Glomerular visceral epithelial cell (primary cell): Measurements from ENCODE around the gene WDR82.
A peak's percentile ranks its signal among the peaks of the same experiment; 100 is the strongest.

Experiments used
- DNase-seq: peaks from one replicate; pipeline ENCODE4 v3.0.0-alpha.2; 2016; ENCODE audit errors: extremely low spot score

Gene WDR82

DNA sequence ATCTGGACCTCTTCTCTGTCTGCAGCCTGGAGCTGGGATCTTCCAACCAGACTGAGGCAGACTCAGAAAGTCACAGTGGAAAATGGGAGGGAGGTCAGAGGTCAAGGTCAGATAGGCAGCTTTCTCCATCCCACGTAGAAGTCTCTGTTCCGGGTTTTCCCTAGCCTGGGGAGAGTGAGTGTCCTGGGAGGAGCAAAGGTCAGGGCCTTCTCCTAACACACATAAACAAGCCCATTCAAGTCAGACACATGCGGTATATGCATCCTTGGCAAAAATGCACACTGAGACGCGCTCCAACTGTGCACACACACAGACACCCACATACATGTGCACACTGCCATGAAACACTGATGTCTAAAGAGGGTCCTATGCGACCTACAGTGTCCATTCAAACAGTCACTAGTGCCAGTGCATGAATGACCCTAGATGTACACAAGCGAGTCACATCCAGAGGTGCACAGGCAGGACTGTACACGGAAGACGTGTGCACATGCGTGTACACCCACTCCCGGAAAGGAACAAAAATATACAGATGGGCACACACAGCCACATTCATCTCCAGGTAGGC, 40.2 kb downstream of the WDR82 start:
- DNase-seq: no peak

DNA sequence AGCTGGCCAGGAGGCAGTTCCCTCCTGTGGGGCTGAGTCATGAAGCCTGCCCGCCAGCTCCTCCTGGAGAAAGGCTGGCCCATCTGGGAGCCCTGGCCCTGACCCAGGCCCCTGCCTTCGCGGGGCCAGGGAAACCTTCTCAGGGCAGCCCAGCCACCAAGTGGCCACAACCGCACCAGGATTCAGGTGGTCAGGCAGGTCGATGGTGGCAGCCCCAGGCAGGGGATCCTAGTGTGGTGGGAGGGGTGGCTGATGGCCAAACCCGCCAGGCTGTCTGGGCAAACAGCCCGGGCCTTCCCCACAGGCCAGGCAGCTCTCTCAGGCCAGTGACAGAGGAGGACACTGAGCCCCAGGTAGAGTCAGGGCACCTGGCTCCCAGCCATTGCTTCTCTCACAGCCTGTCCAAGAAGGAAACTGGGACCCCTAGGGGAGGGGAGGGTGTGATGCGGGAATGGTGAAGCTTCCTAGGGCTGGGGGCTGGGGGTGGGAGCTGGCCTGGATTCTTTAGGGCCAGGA, 40.7 kb downstream of the WDR82 start:
- peak; percentile 96 for DNase-seq

- DNase-seq: no peak
Measured at GRCh38 chr3:52237006-52237656, 41.3 kb downstream of the WDR82 start.

- DNase-seq: no peak
Measured at GRCh38 chr3:52236424-52236886, 42.0 kb downstream of the WDR82 start.

DNA sequence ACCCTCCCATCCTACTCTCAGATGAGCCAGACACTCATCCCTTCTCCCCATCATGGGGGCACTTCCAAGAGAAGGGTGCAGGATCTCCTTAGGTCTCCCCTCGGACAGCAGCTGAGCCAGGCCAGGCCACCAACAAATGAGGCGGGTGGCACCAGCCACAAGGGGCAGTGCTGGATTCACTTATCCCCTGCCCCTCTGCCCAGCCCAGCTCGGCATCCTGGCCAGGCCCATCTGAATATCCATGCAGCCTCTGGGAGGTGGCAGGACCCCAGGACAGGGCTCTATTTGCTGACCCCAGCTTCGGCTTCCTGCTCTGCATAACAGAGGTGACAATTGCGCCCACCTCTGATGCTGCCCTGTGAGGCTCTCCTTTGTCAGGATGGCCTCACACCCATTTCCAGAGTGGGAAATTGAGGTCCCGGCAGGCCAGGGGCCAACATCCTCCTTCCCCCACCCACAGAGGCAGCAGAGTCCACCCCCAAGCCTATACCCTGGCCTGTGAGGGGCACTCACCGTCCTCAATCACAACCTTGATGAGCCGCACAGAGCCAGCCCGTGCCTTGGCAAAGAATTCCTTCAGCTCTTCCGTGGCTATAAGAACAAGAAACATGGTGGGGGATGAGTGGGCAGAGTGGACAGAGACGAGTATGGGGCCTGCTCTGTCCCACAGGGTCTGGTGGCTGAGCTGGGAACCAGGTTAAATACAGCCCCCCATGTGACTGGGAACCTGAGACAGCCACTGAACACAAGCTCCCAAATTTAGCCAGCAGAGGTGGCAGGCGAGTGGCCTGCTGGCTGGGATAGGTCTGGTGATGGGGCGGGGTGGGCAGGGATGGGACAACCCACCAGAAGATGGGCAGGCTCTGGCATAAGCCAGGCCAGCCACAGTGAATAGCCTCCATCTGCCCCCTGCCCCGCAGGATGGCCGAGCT, 43.7 kb downstream of the WDR82 start:
- no peak for DNase-seq

- DNase-seq: no peak
Measured at GRCh38 chr3:52233968-52234367, 44.5 kb downstream of the WDR82 start.

GRCh38 chr3:52233108-52233591, 45.3 kb downstream of the WDR82 start:
- DNase-seq: no peak

DNA sequence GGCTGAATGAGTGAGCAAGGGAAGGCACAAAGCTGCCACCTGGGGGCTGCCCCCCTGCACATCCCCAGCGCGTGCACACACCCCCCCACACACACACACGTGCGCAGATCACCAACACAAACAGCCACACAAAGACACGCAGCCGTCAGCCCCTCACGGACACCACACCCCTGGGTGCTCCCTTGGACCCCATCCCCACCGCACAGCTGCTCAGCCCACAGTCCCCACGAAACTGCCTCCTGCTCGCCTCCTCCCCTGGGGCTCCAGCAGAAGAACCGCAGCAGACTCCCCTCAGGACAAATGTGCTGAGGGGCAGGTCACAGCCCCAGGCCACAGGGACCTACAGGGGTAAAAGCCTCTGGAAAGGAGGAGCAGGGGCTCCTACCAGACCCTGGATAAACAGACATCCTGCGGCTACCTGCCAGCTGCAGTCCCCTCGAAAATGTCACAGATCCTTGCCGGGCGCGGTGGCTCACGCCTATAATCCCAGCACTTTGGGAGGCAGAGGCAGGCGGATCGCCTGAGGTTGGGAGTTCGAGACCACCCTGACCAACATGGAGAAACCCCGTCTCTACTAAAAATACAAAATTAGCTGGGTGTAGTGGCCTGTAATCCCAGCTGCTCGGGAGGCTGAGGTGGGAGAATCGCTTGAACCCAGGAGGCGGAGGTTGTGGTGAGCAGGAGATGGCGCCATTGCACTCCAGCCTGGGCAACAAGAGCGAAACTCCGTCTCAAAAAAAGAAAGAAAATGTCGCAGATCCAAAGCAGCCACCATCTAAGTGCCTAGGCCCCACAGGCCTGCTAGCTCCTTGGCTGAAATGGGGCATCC, 46.0 kb downstream of the WDR82 start:
- DNase-seq: no peak

DNA sequence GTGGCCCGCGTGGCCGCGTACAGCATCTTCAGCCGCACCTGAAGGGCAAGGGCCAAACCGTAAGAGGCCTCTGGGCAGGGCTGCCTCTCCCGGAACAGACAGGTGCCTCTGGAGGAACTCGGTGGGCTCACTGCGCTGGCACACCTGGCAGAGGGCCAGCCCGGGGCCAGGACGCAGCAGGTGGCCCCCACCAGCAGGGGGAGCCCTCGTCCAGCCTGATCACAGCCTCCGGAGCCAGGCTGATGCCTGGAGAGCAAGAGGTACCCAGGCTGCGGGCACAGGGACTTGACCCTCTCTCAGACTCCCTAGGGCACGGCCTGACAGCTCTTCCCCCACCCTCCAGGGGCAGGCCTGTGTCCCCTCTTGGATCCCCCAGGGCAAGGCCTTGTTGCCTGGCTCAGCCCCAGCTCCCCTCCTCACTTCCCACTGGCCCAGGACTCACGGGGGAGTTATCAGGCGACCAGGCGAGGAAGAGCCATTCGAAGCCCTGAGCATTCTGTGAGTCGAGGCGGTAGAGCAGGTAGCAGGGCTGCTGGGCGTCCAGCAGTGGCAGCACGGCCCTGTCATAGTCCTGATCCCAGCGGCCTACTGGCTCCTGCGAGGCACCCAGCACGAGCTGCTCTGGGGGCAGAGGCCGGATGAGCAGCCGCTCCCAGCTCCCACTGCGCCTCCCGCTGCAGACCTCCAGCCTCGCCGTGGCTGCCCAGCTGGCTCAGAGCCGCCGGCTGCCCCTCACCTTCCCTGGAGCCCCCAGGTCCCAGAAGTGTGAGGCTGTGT, 46.8 kb downstream of the WDR82 start:
- DNase-seq: peak; percentile 70

DNA sequence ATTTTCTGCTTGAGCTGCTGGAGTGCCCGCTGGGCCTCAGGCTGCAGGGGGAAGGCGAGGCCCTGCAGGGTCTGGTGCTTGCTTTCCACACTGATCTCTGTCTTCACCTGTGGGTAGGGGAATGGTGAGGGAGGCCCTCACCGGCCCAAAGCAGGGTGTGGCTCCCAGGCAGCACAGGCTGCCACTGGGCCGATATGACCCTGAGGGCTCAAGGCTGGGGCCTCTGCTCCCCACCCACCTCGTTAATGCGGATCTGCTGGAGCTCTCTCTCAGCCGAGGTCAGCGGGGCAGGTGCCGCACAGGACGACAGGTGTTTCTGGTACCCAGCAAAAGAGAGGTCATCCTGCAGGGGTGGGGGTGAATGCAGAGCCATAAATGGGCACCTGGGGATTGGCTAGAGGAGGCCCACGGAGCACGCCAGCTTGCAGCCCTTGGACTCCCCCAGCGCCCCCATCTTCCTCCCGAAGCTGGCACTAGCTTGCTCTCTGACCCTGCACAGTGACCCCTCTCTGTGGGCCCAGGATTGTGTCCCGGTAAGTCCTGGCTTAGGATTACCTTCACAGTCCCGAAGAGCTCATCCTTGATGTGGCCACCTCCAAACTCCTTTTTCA, 47.5 kb downstream of the WDR82 start:
- DNase-seq: no peak

GRCh38 chr3:52230461-52230860, 48.0 kb downstream of the WDR82 start:
- DNase-seq: no peak

DNA sequence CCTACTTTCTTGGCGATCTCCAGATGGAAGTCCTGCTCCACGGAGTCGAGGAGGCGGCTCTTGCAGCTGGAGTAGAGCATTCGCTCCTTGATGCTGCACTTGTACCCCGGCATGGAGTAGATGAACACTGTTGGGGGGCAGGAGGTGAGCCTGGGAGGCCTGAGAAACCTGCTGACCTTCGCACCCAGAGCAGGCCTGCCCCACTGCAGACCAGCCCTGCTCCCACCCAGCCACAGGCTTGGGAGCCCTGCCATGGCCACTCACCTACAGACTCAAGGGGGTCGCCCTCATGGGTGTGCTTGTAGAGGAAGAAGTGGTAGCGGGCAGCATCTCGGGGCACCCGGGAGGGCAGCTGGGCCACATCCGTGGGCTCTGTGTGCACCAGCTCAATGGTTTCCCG, 48.8 kb downstream of the WDR82 start:
- no peak for DNase-seq

DNA sequence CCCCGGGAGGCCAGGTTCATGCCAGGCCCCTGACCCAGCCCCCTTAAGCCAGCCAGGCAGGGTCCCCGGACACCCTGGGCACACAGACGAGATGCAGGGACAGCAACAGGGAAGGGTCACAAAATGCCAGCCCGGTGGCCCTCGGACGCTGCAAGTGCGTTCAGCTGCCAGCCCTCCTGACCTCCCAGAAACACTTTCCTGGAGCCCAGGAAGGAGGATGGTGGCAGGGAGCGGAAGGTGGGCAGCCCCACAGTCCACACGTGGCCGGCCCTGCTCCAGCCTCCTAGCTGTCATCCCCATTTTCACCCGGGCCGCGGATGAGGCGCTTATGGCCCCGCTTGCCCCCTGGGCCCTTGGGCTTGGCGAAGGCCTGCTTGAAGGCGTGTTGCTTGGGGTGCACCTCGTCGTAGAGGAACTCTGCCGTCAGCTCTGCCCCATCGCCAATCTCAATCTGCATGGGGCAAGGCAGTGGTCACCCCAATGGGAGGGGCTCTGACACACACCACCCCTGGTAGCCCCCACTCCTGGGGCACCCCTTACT, 49.6 kb downstream of the WDR82 start:
- DNase-seq: no peak

GRCh38 chr3:52228266-52228665, 50.2 kb downstream of the WDR82 start:
- no peak for DNase-seq

DNA sequence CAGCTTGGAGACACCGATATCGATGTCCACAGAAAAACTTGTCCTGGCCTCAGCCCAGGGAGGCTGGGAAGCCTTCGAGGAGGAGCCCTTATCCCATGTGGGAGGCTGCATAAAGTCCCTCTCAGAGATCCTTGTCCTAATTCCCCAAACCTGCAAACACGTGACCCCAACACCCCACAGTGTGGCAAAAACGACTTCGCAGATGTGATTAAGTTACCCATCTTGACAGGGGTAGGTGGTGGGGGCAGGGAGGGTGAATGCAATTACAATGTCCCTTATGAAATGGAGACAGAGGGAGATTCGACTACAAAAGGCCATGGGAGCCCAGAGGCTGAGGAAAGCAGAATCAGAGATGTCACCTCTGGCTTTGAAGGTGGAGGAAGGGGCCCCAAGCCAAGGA, 50.7 kb downstream of the WDR82 start:
- DNase-seq: no peak

DNA sequence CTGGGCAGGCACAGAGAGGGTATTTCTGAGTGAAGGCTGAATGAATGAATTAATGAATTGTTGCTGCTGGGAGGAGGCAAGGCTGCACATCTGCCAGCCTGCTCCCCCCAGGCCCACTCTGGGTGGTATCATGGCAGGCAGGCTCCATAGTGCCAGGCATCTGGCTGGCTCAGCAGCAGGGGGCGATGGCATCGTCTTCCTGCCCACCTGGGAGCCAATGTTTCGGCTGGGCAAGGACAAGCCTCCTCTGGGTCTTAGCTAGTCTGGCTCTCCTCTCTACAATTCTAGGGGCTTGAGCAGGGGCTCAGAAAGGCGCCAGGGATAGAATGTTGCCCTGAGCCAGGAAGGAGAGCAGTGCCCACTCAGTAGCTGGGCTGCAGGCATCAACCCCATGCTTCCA, 51.3 kb downstream of the WDR82 start:
- no peak for DNase-seq

DNA sequence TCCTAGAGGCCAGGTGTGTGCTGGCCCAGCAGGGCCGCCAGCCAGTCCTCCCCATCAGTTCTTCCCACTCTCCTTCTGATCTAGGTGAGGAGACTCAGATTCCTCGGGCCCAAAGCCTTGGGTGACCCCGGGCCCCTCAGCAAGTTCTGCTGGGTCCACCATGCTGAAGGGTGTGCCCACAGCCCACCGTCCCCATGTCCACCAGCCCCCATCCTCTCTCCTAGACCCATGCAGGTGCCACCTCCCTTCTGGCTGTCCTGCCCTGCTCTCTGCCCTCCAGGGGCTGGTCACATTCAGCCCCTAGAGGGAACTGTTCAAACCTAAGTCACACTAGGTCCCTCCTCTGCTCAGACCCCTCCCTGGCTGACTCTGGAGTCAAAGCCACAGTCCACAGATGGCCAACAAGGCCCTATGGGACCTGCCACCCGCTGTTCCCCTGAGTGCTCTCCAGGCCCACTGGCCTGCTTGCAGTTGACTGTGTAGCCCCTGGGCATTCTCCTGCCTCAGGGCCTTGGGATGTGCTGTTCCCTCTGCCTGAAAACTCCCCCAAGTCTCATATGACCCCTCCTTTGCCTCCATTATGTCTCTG, 52.1 kb downstream of the WDR82 start:
- no peak for DNase-seq

DNA sequence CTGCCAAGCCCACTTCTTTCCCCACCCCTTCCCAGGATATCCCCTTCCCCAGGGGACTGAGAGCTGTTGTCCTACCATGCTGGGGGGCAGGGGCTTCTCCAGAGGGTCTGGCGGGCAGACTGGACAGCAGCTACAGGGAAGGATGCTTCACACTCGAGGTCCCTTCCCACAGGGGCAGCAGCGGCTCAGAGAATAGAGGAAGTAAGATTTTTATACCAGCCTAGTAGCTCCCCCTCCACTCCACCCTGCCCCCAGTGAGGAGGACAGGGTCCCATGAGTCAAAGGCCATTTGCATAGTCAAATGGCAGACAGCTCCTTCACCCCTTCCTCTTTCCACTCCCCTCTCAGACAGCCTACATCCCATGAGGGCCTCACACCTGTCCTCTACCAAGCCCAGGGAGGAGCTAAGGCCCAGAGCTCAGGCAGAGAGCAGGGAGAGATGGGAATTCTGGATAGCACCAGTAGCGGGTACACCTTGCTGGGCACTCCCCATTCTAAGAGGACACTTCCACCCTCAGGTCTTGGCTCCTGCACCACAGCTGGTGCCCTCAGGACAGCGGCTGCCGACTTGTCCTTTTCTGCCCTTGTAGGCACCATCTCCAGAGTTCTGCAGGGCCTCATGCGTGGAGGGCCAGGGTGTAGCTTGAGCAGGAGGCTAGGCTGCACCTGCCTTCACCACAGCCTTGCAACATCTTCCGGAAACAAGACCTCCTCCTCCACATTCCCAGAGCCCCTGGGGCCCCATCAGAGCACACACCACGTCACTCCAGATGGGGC, 52.8 kb downstream of the WDR82 start, which contains the start of gene TLR9:
TSS of gene TLR9 (minus strand) at position 194 of the 777 bp plus-strand sequence. CDS start at position 78, 116 bp downstream.
- DNase-seq: no peak
